ENCODE measurements around the gene RAD51B.

The RAD51B gene

GRCh38 chr14:68357777-68358176 lies 538.2 kb downstream of the RAD51B start:
- WGBS: 86% methylated on average over 1 of the region's 1 CpG
- Histone ChIP-seq H3K36me3 (ENCODE audit: insufficient read depth, low read length) (no peaks in the 10 kb centered on the region), H3K4me3 (ENCODE audit: low read length) (no peak overlapping the region), H3K27me3 (ENCODE audit: insufficient read depth, low read length) (no peaks in the 10 kb centered on the region), H3K27ac (ENCODE audit: low read depth, low read length) (no peak overlapping the region), H3K4me1 (ENCODE audit: insufficient read depth, low read length) (peaks cover 11% of the 10 kb centered on the region), H3K9ac (ENCODE audit: low read depth, low read length) (no peak overlapping the region), H3K9me3 (ENCODE audit: insufficient read depth, low read depth, low read length) (no peaks in the 10 kb centered on the region)

GRCh38 chr14:68358500-68358899 lies 538.9 kb downstream of the RAD51B start:
- Histone ChIP-seq H3K9ac (ENCODE audit: low read depth, low read length) (no peak overlapping the region), H3K4me3 (ENCODE audit: low read length) (no peak overlapping the region), H3K36me3 (ENCODE audit: insufficient read depth, low read length) (no peaks in the 10 kb centered on the region), H3K27ac (ENCODE audit: low read depth, low read length) (no peak overlapping the region), H3K27me3 (ENCODE audit: insufficient read depth, low read length) (no peaks in the 10 kb centered on the region), H3K4me1 (ENCODE audit: insufficient read depth, low read length) (peaks cover 18% of the 10 kb centered on the region), H3K9me3 (ENCODE audit: insufficient read depth, low read depth, low read length) (no peaks in the 10 kb centered on the region)
- WGBS: no CpG with 5 or more reads among the region's 1 CpG

- Histone ChIP-seq H3K9ac (ENCODE audit: low read depth, low read length) (no peak overlapping the region), H3K27me3 (ENCODE audit: insufficient read depth, low read length) (no peaks in the 10 kb centered on the region), H3K36me3 (ENCODE audit: insufficient read depth, low read length) (no peaks in the 10 kb centered on the region), H3K9me3 (ENCODE audit: insufficient read depth, low read depth, low read length) (no peaks in the 10 kb centered on the region), H3K4me3 (ENCODE audit: low read length) (no peak overlapping the region), H3K4me1 (ENCODE audit: insufficient read depth, low read length) (peaks cover 21% of the 10 kb centered on the region), H3K27ac (ENCODE audit: low read depth, low read length) (no peak overlapping the region)
- WGBS: 79% methylated on average over 12 of the region's 12 CpGs
Measured at GRCh38 chr14:68359022-68359836, 539.6 kb downstream of the RAD51B start.

GRCh38 chr14:68359837-68360552 lies 540.4 kb downstream of the RAD51B start:
- H3K9me3 ChIP-seq (ENCODE audit: insufficient read depth, low read depth, low read length): no peaks in the 10 kb centered on the region
- no peaks in the 10 kb centered on the region for H3K36me3 ChIP-seq (ENCODE audit: insufficient read depth, low read length)
- no peak overlapping the region for H3K4me3 ChIP-seq (ENCODE audit: low read length)
- WGBS: 76% methylated on average over 8 of the region's 8 CpGs
- H3K9ac ChIP-seq (ENCODE audit: low read depth, low read length): no peak overlapping the region
- H3K27ac ChIP-seq (ENCODE audit: low read depth, low read length): no peak overlapping the region
- H3K4me1 ChIP-seq (ENCODE audit: insufficient read depth, low read length): peaks cover 28% of the 10 kb centered on the region
- no peaks in the 10 kb centered on the region for H3K27me3 ChIP-seq (ENCODE audit: insufficient read depth, low read length)

- Histone ChIP-seq H3K27ac (ENCODE audit: low read depth, low read length) (no peak overlapping the region), H3K9ac (ENCODE audit: low read depth, low read length) (no peak overlapping the region), H3K36me3 (ENCODE audit: insufficient read depth, low read length) (no peaks in the 10 kb centered on the region), H3K4me3 (ENCODE audit: low read length) (no peak overlapping the region), H3K4me1 (ENCODE audit: insufficient read depth, low read length) (peaks cover 36% of the 10 kb centered on the region), H3K9me3 (ENCODE audit: insufficient read depth, low read depth, low read length) (no peaks in the 10 kb centered on the region), H3K27me3 (ENCODE audit: insufficient read depth, low read length) (no peaks in the 10 kb centered on the region)
- WGBS: 92% methylated on average over 2 of the region's 2 CpGs
Measured at GRCh38 chr14:68361231-68361630, 541.7 kb downstream of the RAD51B start.

GRCh38 chr14:68362846-68363245 lies 543.3 kb downstream of the RAD51B start:
- Histone ChIP-seq H3K9ac (ENCODE audit: low read depth, low read length) (no peak overlapping the region), H3K4me3 (ENCODE audit: low read length) (peak overlapping the region; percentile 62; the same call in 1 of the 2 replicates), H3K4me1 (ENCODE audit: insufficient read depth, low read length) (peaks cover 41% of the 10 kb centered on the region), H3K9me3 (ENCODE audit: insufficient read depth, low read depth, low read length) (no peaks in the 10 kb centered on the region), H3K36me3 (ENCODE audit: insufficient read depth, low read length) (no peaks in the 10 kb centered on the region), H3K27ac (ENCODE audit: low read depth, low read length) (no peak overlapping the region), H3K27me3 (ENCODE audit: insufficient read depth, low read length) (no peaks in the 10 kb centered on the region)
- WGBS: 96% methylated on average over 4 of the region's 4 CpGs

- Histone ChIP-seq H3K27me3 (ENCODE audit: insufficient read depth, low read length) (no peaks in the 10 kb centered on the region), H3K9me3 (ENCODE audit: insufficient read depth, low read depth, low read length) (no peaks in the 10 kb centered on the region), H3K9ac (ENCODE audit: low read depth, low read length) (peak overlapping the region; percentile 71), H3K4me1 (ENCODE audit: insufficient read depth, low read length) (peaks cover 41% of the 10 kb centered on the region), H3K27ac (ENCODE audit: low read depth, low read length) (peak overlapping the region; percentile 79), H3K4me3 (ENCODE audit: low read length) (peak overlapping the region; percentile 62), H3K36me3 (ENCODE audit: insufficient read depth, low read length) (no peaks in the 10 kb centered on the region)
- WGBS: 24% methylated on average over 11 of the region's 11 CpGs
Measured at GRCh38 chr14:68363466-68363842, 543.9 kb downstream of the RAD51B start.

- Histone ChIP-seq H3K27ac (ENCODE audit: low read depth, low read length) (peak overlapping the region; percentile 79), H3K9ac (ENCODE audit: low read depth, low read length) (peak overlapping the region; percentile 71), H3K9me3 (ENCODE audit: insufficient read depth, low read depth, low read length) (no peaks in the 10 kb centered on the region), H3K4me1 (ENCODE audit: insufficient read depth, low read length) (peaks cover 38% of the 10 kb centered on the region), H3K27me3 (ENCODE audit: insufficient read depth, low read length) (no peaks in the 10 kb centered on the region), H3K4me3 (ENCODE audit: low read length) (peak overlapping the region; percentile 62), H3K36me3 (ENCODE audit: insufficient read depth, low read length) (no peaks in the 10 kb centered on the region)
- 10% methylated on average over 34 of the region's 34 CpGs for WGBS
Measured at GRCh38 chr14:68363843-68364767, 544.5 kb downstream of the RAD51B start.

GRCh38 chr14:68364792-68365192 lies 545.2 kb downstream of the RAD51B start:
- Histone ChIP-seq H3K27me3 (ENCODE audit: insufficient read depth, low read length) (no peaks in the 10 kb centered on the region), H3K4me1 (ENCODE audit: insufficient read depth, low read length) (peaks cover 32% of the 10 kb centered on the region; the same call in 1 of the 2 replicates), H3K27ac (ENCODE audit: low read depth, low read length) (peak overlapping the region; percentile 79), H3K4me3 (ENCODE audit: low read length) (peak overlapping the region; percentile 62), H3K9ac (ENCODE audit: low read depth, low read length) (peak overlapping the region; percentile 71; the same call in 1 of the 2 replicates), H3K36me3 (ENCODE audit: insufficient read depth, low read length) (no peaks in the 10 kb centered on the region), H3K9me3 (ENCODE audit: insufficient read depth, low read depth, low read length) (no peaks in the 10 kb centered on the region)
- 61% methylated on average over 5 of the region's 6 CpGs for WGBS

GRCh38 chr14:68365228-68365627 lies 545.6 kb downstream of the RAD51B start:
- H3K36me3 ChIP-seq (ENCODE audit: insufficient read depth, low read length): no peaks in the 10 kb centered on the region
- H3K9me3 ChIP-seq (ENCODE audit: insufficient read depth, low read depth, low read length): no peaks in the 10 kb centered on the region
- 98% methylated on average over 3 of the region's 3 CpGs for WGBS
- no peaks in the 10 kb centered on the region for H3K27me3 ChIP-seq (ENCODE audit: insufficient read depth, low read length)
- H3K4me3 ChIP-seq (ENCODE audit: low read length): no peak overlapping the region
- peaks cover 32% of the 10 kb centered on the region; the same call in 1 of the 2 replicates for H3K4me1 ChIP-seq (ENCODE audit: insufficient read depth, low read length)
- no peak overlapping the region; the same call in 1 of the 2 replicates for H3K9ac ChIP-seq (ENCODE audit: low read depth, low read length)
- H3K27ac ChIP-seq (ENCODE audit: low read depth, low read length): peak overlapping the region; percentile 79; the same call in 1 of the 2 replicates

All from HUES64 (cell line).